Measurements from ENCODE around the gene FKRP.

DNA sequence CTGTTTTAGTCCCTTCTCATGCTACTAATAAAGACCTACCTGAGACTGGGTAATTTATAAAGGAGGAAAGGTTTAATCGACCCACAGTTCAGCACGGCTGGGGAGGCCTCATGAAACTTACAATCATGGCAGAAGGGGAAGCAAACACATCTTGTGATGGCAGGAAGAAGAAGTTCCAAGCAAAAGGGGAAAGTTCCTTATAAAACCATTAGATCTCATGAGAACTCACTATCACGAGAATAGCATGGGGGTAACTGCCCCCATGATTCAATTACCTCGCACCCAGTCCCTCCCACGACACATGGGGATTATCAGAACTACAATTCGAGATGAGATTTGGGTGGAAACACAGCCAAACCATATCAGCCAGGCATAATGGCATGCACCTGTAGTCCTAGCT is 13.3 kb downstream of the FKRP start:
- TF ChIP-seq, protein P1, sequence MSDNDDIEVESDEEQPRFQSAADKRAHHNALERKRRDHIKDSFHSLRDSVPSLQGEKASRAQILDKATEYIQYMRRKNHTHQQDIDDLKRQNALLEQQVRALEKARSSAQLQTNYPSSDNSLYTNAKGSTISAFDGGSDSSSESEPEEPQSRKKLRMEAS (CRISPR knock-in tag; IDR thresholded peaks at IDR 0.05): no peak
- TF ChIP-seq, protein P2, sequence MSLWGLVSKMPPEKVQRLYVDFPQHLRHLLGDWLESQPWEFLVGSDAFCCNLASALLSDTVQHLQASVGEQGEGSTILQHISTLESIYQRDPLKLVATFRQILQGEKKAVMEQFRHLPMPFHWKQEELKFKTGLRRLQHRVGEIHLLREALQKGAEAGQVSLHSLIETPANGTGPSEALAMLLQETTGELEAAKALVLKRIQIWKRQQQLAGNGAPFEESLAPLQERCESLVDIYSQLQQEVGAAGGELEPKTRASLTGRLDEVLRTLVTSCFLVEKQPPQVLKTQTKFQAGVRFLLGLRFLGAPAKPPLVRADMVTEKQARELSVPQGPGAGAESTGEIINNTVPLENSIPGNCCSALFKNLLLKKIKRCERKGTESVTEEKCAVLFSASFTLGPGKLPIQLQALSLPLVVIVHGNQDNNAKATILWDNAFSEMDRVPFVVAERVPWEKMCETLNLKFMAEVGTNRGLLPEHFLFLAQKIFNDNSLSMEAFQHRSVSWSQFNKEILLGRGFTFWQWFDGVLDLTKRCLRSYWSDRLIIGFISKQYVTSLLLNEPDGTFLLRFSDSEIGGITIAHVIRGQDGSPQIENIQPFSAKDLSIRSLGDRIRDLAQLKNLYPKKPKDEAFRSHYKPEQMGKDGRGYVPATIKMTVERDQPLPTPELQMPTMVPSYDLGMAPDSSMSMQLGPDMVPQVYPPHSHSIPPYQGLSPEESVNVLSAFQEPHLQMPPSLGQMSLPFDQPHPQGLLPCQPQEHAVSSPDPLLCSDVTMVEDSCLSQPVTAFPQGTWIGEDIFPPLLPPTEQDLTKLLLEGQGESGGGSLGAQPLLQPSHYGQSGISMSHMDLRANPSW (CRISPR knock-in tag; conservative IDR thresholded peaks at IDR 0.05; ENCODE audit: low read depth): no peak
- TF ChIP-seq, protein P3, sequence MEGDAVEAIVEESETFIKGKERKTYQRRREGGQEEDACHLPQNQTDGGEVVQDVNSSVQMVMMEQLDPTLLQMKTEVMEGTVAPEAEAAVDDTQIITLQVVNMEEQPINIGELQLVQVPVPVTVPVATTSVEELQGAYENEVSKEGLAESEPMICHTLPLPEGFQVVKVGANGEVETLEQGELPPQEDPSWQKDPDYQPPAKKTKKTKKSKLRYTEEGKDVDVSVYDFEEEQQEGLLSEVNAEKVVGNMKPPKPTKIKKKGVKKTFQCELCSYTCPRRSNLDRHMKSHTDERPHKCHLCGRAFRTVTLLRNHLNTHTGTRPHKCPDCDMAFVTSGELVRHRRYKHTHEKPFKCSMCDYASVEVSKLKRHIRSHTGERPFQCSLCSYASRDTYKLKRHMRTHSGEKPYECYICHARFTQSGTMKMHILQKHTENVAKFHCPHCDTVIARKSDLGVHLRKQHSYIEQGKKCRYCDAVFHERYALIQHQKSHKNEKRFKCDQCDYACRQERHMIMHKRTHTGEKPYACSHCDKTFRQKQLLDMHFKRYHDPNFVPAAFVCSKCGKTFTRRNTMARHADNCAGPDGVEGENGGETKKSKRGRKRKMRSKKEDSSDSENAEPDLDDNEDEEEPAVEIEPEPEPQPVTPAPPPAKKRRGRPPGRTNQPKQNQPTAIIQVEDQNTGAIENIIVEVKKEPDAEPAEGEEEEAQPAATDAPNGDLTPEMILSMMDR (IDR thresholded peaks at IDR 0.05): no peak
- TF ChIP-seq TEAD4 (CRISPR knock-in tag; IDR thresholded peaks at IDR 0.05) (no peak), NR3C1 (CRISPR knock-in tag; conservative IDR thresholded peaks at IDR 0.05; ENCODE audit: low read depth) (no peak), IRF2 (CRISPR knock-in tag; IDR thresholded peaks at IDR 0.05; ENCODE audit: borderline replicate concordance, low read depth) (no peak), ETV6 (CRISPR knock-in tag; IDR thresholded peaks at IDR 0.05) (no peak)
- TF ChIP-seq, protein P4, sequence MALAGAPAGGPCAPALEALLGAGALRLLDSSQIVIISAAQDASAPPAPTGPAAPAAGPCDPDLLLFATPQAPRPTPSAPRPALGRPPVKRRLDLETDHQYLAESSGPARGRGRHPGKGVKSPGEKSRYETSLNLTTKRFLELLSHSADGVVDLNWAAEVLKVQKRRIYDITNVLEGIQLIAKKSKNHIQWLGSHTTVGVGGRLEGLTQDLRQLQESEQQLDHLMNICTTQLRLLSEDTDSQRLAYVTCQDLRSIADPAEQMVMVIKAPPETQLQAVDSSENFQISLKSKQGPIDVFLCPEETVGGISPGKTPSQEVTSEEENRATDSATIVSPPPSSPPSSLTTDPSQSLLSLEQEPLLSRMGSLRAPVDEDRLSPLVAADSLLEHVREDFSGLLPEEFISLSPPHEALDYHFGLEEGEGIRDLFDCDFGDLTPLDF (CRISPR knock-in tag; IDR thresholded peaks at IDR 0.05): no peak
- TF ChIP-seq, protein P5, sequence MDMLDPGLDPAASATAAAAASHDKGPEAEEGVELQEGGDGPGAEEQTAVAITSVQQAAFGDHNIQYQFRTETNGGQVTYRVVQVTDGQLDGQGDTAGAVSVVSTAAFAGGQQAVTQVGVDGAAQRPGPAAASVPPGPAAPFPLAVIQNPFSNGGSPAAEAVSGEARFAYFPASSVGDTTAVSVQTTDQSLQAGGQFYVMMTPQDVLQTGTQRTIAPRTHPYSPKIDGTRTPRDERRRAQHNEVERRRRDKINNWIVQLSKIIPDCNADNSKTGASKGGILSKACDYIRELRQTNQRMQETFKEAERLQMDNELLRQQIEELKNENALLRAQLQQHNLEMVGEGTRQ (CRISPR knock-in tag; IDR thresholded peaks at IDR 0.05): no peak
- TF ChIP-seq, protein P6, sequence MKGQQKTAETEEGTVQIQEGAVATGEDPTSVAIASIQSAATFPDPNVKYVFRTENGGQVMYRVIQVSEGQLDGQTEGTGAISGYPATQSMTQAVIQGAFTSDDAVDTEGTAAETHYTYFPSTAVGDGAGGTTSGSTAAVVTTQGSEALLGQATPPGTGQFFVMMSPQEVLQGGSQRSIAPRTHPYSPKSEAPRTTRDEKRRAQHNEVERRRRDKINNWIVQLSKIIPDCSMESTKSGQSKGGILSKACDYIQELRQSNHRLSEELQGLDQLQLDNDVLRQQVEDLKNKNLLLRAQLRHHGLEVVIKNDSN (CRISPR knock-in tag; IDR thresholded peaks at IDR 0.05): no peak
- TF ChIP-seq, protein P7, sequence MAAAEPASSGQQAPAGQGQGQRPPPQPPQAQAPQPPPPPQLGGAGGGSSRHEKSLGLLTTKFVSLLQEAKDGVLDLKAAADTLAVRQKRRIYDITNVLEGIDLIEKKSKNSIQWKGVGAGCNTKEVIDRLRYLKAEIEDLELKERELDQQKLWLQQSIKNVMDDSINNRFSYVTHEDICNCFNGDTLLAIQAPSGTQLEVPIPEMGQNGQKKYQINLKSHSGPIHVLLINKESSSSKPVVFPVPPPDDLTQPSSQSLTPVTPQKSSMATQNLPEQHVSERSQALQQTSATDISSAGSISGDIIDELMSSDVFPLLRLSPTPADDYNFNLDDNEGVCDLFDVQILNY (CRISPR knock-in tag; IDR thresholded peaks at IDR 0.05): no peak
